HL-60 (cell line): ENCODE results near the gene ALKBH8.

Experiments
- POLR2AphosphoS5 ChIP-seq: IDR thresholded peaks from 2 replicates; pipeline ENCODE4 v1.6.1; 2012; ENCODE audit warnings: low read depth
- TF ChIP-seq, protein P1 (sequence below): IDR thresholded peaks from one replicate; pipeline ENCODE4 v1.5.1; 2011; ENCODE audit warnings: low read length, control low read depth, inconsistent platforms; ENCODE audit not compliant: insufficient read depth

DNA sequence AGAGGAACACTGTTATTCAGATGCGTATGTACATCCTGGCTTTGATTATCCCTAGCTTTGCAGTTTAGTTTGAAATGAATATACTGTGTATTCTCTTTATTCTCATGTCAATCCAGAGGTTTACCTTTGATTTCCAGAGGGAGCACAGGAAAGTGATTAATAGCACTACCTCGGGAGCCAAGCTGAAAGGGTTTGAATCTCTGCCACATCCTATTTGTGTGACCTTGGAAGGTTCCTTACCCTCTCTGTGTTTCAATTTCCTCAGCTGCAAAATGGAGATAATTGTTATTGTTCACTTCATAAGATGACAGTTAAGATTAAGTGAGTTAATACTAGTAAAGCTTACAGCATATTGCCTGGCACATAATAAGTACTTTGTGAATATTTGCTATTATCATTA is 43.3 kb upstream of the ALKBH8 start:
- TF ChIP-seq, protein P1, sequence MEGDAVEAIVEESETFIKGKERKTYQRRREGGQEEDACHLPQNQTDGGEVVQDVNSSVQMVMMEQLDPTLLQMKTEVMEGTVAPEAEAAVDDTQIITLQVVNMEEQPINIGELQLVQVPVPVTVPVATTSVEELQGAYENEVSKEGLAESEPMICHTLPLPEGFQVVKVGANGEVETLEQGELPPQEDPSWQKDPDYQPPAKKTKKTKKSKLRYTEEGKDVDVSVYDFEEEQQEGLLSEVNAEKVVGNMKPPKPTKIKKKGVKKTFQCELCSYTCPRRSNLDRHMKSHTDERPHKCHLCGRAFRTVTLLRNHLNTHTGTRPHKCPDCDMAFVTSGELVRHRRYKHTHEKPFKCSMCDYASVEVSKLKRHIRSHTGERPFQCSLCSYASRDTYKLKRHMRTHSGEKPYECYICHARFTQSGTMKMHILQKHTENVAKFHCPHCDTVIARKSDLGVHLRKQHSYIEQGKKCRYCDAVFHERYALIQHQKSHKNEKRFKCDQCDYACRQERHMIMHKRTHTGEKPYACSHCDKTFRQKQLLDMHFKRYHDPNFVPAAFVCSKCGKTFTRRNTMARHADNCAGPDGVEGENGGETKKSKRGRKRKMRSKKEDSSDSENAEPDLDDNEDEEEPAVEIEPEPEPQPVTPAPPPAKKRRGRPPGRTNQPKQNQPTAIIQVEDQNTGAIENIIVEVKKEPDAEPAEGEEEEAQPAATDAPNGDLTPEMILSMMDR: no peak
- no peak for TF ChIP-seq POLR2AphosphoS5
